ENCODE data around the gene ACSF2.

Gene ACSF2

GRCh38 chr17:50440172-50440837 lies 14.3 kb downstream of the ACSF2 start:
- no peak for DNase-seq (ENCODE audit: low read depth in 2 of 2)

GRCh38 chr17:50440838-50441829 lies 15.1 kb downstream of the ACSF2 start:
- no peak for DNase-seq (ENCODE audit: low read depth in 2 of 2)

- DNase-seq (ENCODE audit: low read depth in 2 of 2): no peak
These were observed 17.5 kb downstream of the ACSF2 start for GRCh38 chr17:50443505-50443974.

GRCh38 chr17:50444841-50445715 lies 19.1 kb downstream of the ACSF2 start:
- DNase-seq (ENCODE audit: low read depth in 2 of 2): no peak

- no peak for DNase-seq (ENCODE audit: low read depth in 2 of 2)
These were observed 19.8 kb downstream of the ACSF2 start for GRCh38 chr17:50445730-50446325.

GRCh38 chr17:50447870-50448595 lies 22.0 kb downstream of the ACSF2 start:
- DNase-seq (ENCODE audit: low read depth in 2 of 2): no peak

- DNase-seq (ENCODE audit: low read depth in 2 of 2): no peak
These were observed 22.6 kb downstream of the ACSF2 start for GRCh38 chr17:50448643-50449042.

GRCh38 chr17:50451943-50452629 lies 26.1 kb downstream of the ACSF2 start:
- DNase-seq (ENCODE audit: low read depth in 2 of 2): no peak

- no peak for DNase-seq (ENCODE audit: low read depth in 2 of 2)
These were observed 26.7 kb downstream of the ACSF2 start for GRCh38 chr17:50452630-50453300.

- DNase-seq (ENCODE audit: low read depth in 2 of 2): no peak
These were observed 27.9 kb downstream of the ACSF2 start for GRCh38 chr17:50453901-50454300.

GRCh38 chr17:50457621-50458020 lies 31.6 kb downstream of the ACSF2 start:
- DNase-seq (ENCODE audit: low read depth in 2 of 2): no peak

GRCh38 chr17:50458270-50458669 lies 32.3 kb downstream of the ACSF2 start:
- no peak for DNase-seq (ENCODE audit: low read depth in 2 of 2)

GRCh38 chr17:50458701-50459676 lies 33.0 kb downstream of the ACSF2 start:
- DNase-seq (ENCODE audit: low read depth in 2 of 2): no peak

- DNase-seq (ENCODE audit: low read depth in 2 of 2): no peak
These were observed 33.7 kb downstream of the ACSF2 start for GRCh38 chr17:50459756-50460155.

GRCh38 chr17:50460831-50461526 lies 35.0 kb downstream of the ACSF2 start:
- no peak for DNase-seq (ENCODE audit: low read depth in 2 of 2)

- no peak for DNase-seq (ENCODE audit: low read depth in 2 of 2)
These were observed 35.6 kb downstream of the ACSF2 start for GRCh38 chr17:50461550-50462132.

- DNase-seq (ENCODE audit: low read depth in 2 of 2): no peak
These were observed 36.4 kb downstream of the ACSF2 start for GRCh38 chr17:50462446-50462845.

All from stimulated activated CD8-positive, alpha-beta memory T cell treated with anti-CD3 and anti-CD28 coated beads, Interleukin-15, amount 100 ng/mL, for 4 hours (primary cell).